HG03060 (cell line): ENCODE results near the gene CYP4F12.

Experiments
- ATAC-seq: cut with Tn5 transposase; IDR thresholded peaks from one replicate; pipeline ENCODE4 v1.9.1; 2021; ENCODE audit warnings: low read depth, moderate number of reproducible peaks; ENCODE audit not compliant: unreplicated experiment

Gene CYP4F12

DNA sequence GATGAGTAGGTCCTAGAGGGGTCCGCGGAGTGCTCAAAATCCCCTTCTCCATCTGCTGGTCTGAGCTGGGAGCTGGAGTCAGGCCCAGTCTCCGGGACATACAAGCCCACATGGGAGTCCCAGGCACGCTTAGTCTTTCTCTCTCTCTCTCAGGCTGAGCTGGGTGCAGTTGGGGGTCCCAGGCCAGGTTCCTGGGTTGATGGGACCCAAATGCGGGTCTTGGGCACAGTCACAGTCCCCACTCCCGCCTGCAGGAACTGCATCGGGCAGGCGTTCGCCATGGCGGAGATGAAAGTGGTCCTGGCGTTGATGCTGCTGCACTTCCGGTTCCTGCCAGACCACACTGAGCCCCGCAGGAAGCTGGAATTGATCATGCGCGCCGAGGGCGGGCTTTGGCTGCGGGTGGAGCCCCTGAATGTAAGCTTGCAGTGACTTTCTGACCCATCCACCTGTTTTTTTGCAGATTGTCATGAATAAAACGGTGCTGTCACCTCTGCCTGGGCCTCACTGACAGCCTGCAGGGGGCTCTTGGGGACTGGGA, 23.8 kb downstream of the CYP4F12 start:
- no peak for ATAC-seq

DNA sequence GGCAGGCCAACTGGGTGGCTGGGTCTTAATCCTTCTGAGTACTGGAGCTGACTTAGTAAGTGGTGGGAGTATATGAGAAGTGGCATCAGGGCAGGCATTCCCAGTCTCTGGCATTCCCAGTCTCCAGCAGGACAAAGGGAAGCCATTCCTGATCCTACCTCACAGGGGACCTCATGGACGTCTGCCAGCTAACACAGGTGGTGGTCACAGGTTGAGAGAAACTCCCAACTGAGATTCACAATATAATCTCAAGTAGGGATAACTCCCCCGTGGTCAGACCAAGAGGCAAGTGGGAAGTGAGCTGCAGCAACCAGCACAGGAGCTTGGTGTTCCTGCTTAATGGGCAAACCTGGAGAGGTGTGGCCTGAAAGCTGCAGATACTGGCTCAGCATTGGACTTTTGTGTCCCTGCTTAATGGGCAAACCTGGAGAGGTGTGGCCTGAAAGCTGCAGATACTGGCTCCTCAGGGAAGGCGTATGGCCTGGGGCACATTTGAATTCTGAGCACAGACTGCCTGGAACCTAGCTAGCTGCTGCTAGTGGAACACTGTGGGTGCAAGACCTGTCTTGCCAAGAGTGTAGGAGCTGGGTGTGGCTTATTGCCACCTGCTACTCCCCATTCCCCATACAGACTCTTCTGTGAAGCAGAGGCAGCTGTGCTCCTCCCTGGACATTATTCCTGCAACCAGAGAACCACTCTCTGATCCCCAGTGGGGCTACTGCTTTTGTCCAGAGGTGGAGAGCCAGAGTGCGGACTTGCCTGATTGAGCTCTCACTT, 29.1 kb downstream of the CYP4F12 start:
- ATAC-seq = no peak

DNA sequence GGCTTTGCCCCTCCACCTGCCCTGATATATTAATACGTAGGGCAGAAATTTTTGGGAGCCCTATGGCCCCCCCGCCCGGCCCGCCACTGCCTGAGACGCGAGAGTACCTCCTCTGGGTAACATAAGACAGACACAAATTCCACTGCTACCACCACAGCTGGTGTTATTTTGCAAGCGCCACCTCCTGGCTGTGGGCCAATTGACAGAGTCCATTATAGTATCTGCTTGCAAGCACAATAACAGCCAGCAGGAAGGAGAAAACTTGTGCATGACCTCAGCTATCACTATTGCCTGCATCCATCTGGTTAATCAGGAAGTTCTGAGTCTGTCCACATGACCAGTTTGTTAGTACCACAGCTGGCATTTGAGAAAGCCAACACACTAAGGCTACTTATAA, 29.6 kb downstream of the CYP4F12 start:
- no peak for ATAC-seq

GRCh38 chr19:15714638-15715037, 41.8 kb downstream of the CYP4F12 start:
- no peak for ATAC-seq

- no peak for ATAC-seq
These were observed 42.8 kb downstream of the CYP4F12 start for GRCh38 chr19:15715642-15716041.

DNA sequence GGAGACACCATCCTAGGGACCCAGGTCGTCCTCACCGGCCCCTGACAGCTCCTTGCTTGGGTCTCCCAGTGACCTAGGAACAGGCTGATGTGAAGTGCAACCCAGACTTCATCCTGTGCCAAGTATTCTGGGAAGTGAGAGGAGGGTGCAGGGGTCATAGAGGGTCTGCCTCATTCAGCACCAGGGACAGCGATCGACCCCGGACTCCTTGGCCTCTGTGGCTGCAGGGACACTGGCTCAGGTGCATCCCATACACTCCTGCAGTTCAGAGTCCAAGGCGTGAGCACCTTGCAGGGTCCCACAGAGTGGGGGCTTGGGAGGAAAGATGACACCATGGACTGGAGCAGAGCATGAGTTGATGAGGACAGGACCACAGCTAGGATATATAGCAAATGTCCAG, 44.9 kb downstream of the CYP4F12 start:
- ATAC-seq = no peak

DNA sequence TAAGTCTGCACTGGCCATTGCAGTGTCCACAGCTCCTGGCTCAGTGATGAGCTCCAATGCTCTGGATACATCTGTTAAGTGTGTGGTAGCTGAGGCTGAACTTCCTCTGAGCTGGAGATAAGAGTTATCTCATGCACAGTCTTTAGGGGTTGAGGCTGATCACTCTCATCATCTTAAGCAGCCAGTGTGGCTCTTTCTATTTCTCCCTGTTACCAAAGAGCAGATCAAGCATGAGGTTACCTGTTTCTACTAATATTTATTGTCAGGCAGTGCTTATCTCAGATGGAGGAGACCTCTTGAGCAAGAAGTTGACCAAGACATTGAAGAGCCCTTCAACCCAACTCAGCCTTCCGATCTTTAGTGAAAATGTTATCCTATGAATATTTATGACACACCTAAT, 48.4 kb downstream of the CYP4F12 start:
- no peak for ATAC-seq

GRCh38 chr19:15722956-15723355, 50.1 kb downstream of the CYP4F12 start:
- ATAC-seq = no peak

DNA sequence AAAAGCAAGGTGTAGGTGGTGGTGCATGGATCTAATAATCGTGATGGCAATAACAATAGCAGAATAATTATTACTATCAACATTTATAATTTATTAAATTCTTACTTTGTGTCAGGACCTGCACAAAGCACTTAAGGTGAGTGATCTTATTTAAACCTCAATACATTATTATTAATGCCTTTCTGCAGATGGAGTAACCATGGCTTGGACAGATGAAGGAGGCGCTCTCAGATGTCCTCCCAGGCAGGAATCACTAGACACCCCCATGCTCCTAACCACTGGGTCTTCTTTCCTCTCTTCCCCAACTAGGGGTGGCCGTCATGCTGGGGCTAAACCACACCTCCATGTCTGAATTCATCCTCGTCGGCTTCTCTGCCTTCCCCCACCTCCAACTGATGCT, 54.8 kb downstream of the CYP4F12 start, which contains the start of gene OR10H2:
OR10H2 (plus strand) TSS at position 301 of the 400 bp plus-strand sequence; CDS start at position 321, 20 bp downstream.
- no peak for ATAC-seq

- no peak for ATAC-seq
These were observed 57.7 kb downstream of the CYP4F12 start for GRCh38 chr19:15730538-15730937.

GRCh38 chr19:15732388-15732787, 59.5 kb downstream of the CYP4F12 start:
- ATAC-seq = no peak

GRCh38 chr19:15733895-15734294, 61.0 kb downstream of the CYP4F12 start:
- ATAC-seq = no peak

- no peak for ATAC-seq
These were observed 64.8 kb downstream of the CYP4F12 start, which contains the start of gene OR10H3 for GRCh38 chr19:15737722-15738121. Gene OR10H3, plus strand, starts transcription at chr19:15737985. Its CDS starts 3,408 bp downstream, at chr19:15741393.

DNA sequence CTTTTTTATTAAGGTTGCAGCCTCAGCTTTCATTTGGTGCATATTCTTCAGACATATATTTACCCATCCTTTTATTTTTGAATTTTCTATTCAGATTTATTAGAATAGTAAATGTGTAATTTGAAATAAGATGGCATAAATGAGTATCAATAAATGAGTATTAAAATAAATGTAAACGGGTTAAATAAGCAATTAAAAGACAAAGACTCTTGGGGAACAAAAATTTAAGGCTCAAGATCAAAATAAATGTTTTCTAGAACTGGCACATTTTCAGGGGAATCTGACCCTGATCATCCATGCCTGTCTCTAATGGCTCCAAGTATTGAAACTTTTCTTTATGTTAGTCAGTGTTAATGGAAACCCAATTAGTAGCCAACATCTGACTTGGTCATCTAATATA, 67.9 kb downstream of the CYP4F12 start:
- ATAC-seq = no peak
